ENCODE measurements around the gene TPRX1. TPM values are rescaled to one million over a fixed set of nuclear protein-coding genes. Genes with fewer than 3 reads are reported as not detected.

TPRX1 gene
- total and polyA plus RNA-seq, 2 donors (not counting 1 experiment from before 2014, with no cell fraction given) = not detected

GRCh38 chr19:47754206-47755064, 49.9 kb downstream of the TPRX1 start:
- H3K9me3 ChIP-seq (ENCODE audit: control extremely low read depth in 1 of 3, control insufficient read depth in 2 of 3, insufficient read depth in 1 of 3, low read length in 2 of 3) = peaks cover 0 to 9% (median 2%) of the 10 kb centered on the region in 3 donors
- H3K27me3 Mint-ChIP-seq = no peaks in the 10 kb centered on the region
- no peaks in the 10 kb centered on the region for H3K4me1 Mint-ChIP-seq
- peaks cover 0 to 3% of the 10 kb centered on the region in 2 donors for H3K4me1 ChIP-seq (ENCODE audit: control insufficient read depth in 2 of 2, insufficient read depth in 2 of 2, low read length in 2 of 2)
- no peak overlapping the region for H3K9ac ChIP-seq (ENCODE audit: low read length)
- TF ChIP-seq, protein P1, sequence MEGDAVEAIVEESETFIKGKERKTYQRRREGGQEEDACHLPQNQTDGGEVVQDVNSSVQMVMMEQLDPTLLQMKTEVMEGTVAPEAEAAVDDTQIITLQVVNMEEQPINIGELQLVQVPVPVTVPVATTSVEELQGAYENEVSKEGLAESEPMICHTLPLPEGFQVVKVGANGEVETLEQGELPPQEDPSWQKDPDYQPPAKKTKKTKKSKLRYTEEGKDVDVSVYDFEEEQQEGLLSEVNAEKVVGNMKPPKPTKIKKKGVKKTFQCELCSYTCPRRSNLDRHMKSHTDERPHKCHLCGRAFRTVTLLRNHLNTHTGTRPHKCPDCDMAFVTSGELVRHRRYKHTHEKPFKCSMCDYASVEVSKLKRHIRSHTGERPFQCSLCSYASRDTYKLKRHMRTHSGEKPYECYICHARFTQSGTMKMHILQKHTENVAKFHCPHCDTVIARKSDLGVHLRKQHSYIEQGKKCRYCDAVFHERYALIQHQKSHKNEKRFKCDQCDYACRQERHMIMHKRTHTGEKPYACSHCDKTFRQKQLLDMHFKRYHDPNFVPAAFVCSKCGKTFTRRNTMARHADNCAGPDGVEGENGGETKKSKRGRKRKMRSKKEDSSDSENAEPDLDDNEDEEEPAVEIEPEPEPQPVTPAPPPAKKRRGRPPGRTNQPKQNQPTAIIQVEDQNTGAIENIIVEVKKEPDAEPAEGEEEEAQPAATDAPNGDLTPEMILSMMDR (IDR thresholded peaks at IDR 0.05) = no peak
- no peak for TF ChIP-seq EZH2 (IDR thresholded peaks at IDR 0.05; ENCODE audit: borderline replicate concordance, insufficient read depth, low read depth, low read length, poor library complexity, severe bottlenecking)
- no peak overlapping the region for H2AFZ ChIP-seq (ENCODE audit: insufficient read depth, low read depth, low read length, poor library complexity, severe bottlenecking)
- H3K27ac Mint-ChIP-seq = no peak overlapping the region
- WGBS (ENCODE audit: insufficient coverage) = 97% methylated on average over 19 of the region's 37 CpGs
- H4K20me1 ChIP-seq (ENCODE audit: control insufficient read depth, insufficient read depth, low read length, poor library complexity, severe bottlenecking) = peaks cover 67% of the 10 kb centered on the region
- H3K4me3 ChIP-seq (ENCODE audit: control extremely low read depth in 1 of 5, extremely low read depth in 1 of 5, insufficient read depth in 1 of 5, low read depth in 2 of 5, low read length in 4 of 5) = no peak overlapping the region
- no peaks in the 10 kb centered on the region for H3K9me3 Mint-ChIP-seq (ENCODE audit: insufficient read depth)
- ChIA-PET POLR2A (no interaction called here), CTCF (no interaction called here)
- H3K27me3 ChIP-seq (replicated peaks in 1 of 4; ENCODE audit: control extremely low read depth in 1 of 4, control insufficient read depth in 3 of 4, insufficient read depth in 4 of 4, low read length in 3 of 4) = no peaks in the 10 kb centered on the region
- no peak overlapping the region for H3K4me3 Mint-ChIP-seq
- DNase-seq (peak; percentile 16), ATAC-seq (ENCODE audit: low read depth) (no peak)
- intact Hi-C loops (cut with micrococcal nuclease) = no loop called here
- H3K36me3 ChIP-seq (replicated peaks in 1 of 2; ENCODE audit: control extremely low read depth in 1 of 2, control insufficient read depth in 1 of 2, extremely low read depth in 1 of 2, insufficient read depth in 2 of 2, low read length in 1 of 2) = peaks cover 0 to 86% of the 10 kb centered on the region in 2 experiments
- H3K27ac ChIP-seq (ENCODE audit: low read length in 2 of 2) = no peak overlapping the region
- no peak overlapping the region for H3K4me2 ChIP-seq (replicated peaks; ENCODE audit: low read depth, low read length, poor library complexity, severe bottlenecking)
- peaks cover 10% of the 10 kb centered on the region for H3K79me2 ChIP-seq (ENCODE audit: control insufficient read depth, insufficient read depth, low read length)

All from B cell (primary cell).